K562 (cell line): Measurements from ENCODE around the gene UBL3.

Experiments used
- DMBX1 ChIP-seq: fragments of 250-450 bp; sonication (Bioruptor Pico); IDR thresholded peaks from 2 replicates; pipeline ENCODE4 v1.8.0; 2022; ENCODE audit warnings: inconsistent platforms, mild to moderate bottlenecking, moderate library complexity, borderline replicate concordance
- FOS ChIP-seq: IDR thresholded peaks from 3 replicates; pipeline ENCODE4 v1.6.1; 2011; ENCODE audit not compliant: insufficient read length; ENCODE audit errors: extremely low read depth
- FOXM1 ChIP-seq, 2 experiments: fragments of 450-650 bp in 1 of 2; sonication (generic) in 1 of 2; formaldehyde crosslinking in 1 of 2; IDR thresholded peaks; 2 replicates each; pipeline versions ENCODE4 v1.6.1 to v1.9.0; 2017 to 2022; ENCODE audit warnings: low read depth in 2 of 2, mild to moderate bottlenecking in 2 of 2, missing genetic modification reagents in 1 of 2, moderate library complexity in 1 of 2
- MEF2A ChIP-seq: IDR thresholded peaks from 2 replicates; pipeline ENCODE4 v1.6.1; 2011; ENCODE audit warnings: low read depth, mild to moderate bottlenecking, low read length, moderate library complexity; ENCODE audit not compliant: control insufficient read depth
- NFIC ChIP-seq: fragments of 450-650 bp; IDR thresholded peaks from 2 replicates; pipeline ENCODE4 v1.6.1; 2017; ENCODE audit warnings: mild to moderate bottlenecking, inconsistent platforms
- POLR2A ChIP-seq: fragments of 450-650 bp; conservative IDR thresholded peaks from 2 replicates; pipeline ENCODE4 v1.6.1; 2016
- SIRT6 ChIP-seq: IDR thresholded peaks from one replicate; pipeline ENCODE4 v1.6.1; 2012; ENCODE audit warnings: low read depth, mild to moderate bottlenecking, control low read depth, inconsistent platforms, low read length, moderate library complexity
- SRSF7 ChIP-seq: fragments of 200-400 bp; formaldehyde crosslinking; optimal IDR thresholded peaks from 2 replicates; pipeline ENCODE3; 2017; ENCODE audit warnings: mild to moderate bottlenecking, low read depth, low read length
- ZNF274 ChIP-seq: IDR thresholded peaks from 2 replicates; pipeline ENCODE4 v1.6.1; 2011; ENCODE audit warnings: low read depth, mild to moderate bottlenecking, low read length, moderate library complexity, borderline replicate concordance
- ZNF644 ChIP-seq: fragments of 200-800 bp; sonication (Bioruptor generic); IDR thresholded peaks from 2 replicates; pipeline ENCODE4 v1.6.1; 2016; ENCODE audit warnings: low read depth, missing genetic modification characterization, missing compliant biosample characterization
- TF ChIP-seq, protein P1 (sequence below), 3 experiments: IDR thresholded peaks in 2 of 3; conservative IDR thresholded peaks in 1 of 3; 2 replicates each; pipeline ENCODE4 v1.5.1; 2011 to 2012; ENCODE audit warnings: low read length in 3 of 3, mild to moderate bottlenecking in 3 of 3, control low read depth in 2 of 3, improper control_type of control experiment in 1 of 3, inconsistent platforms in 1 of 3, low read depth in 1 of 3, mixed read lengths in 1 of 3, moderate library complexity in 1 of 3; ENCODE audit not compliant: insufficient read depth in 2 of 3

- no peak for TF ChIP-seq SRSF7
- TF ChIP-seq DMBX1 (CRISPR knock-in tag) = no peak
- no peak for TF ChIP-seq MEF2A
- TF ChIP-seq, protein P1, sequence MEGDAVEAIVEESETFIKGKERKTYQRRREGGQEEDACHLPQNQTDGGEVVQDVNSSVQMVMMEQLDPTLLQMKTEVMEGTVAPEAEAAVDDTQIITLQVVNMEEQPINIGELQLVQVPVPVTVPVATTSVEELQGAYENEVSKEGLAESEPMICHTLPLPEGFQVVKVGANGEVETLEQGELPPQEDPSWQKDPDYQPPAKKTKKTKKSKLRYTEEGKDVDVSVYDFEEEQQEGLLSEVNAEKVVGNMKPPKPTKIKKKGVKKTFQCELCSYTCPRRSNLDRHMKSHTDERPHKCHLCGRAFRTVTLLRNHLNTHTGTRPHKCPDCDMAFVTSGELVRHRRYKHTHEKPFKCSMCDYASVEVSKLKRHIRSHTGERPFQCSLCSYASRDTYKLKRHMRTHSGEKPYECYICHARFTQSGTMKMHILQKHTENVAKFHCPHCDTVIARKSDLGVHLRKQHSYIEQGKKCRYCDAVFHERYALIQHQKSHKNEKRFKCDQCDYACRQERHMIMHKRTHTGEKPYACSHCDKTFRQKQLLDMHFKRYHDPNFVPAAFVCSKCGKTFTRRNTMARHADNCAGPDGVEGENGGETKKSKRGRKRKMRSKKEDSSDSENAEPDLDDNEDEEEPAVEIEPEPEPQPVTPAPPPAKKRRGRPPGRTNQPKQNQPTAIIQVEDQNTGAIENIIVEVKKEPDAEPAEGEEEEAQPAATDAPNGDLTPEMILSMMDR (IDR thresholded peaks at IDR 0.05 in 2 of 3, conservative IDR thresholded peaks at IDR 0.05 in 1 of 3; ENCODE audit: insufficient read depth in 2 of 3, low read depth in 1 of 3, low read length in 3 of 3) = no peak
- no peak for TF ChIP-seq NFIC
- no peak for TF ChIP-seq SIRT6
- no peak for TF ChIP-seq POLR2A
- no peak for TF ChIP-seq ZNF644 (tag)
- TF ChIP-seq ZNF274 = no peak
- TF ChIP-seq FOS = no peak
- no peak for TF ChIP-seq FOXM1 (IDR thresholded peaks at IDR 0.05; ENCODE audit: low read depth)
- TF ChIP-seq FOXM1 (CRISPR knock-in tag; IDR thresholded peaks at IDR 0.05; ENCODE audit: low read depth) = no peak
These were observed 35.1 kb downstream of the UBL3 start for GRCh38 chr13:29815336-29815735.
